ENCODE measurements around the gene GPR176.
A peak's percentile ranks its signal among the peaks of the same experiment; 100 is the strongest.

GPR176 gene

DNA sequence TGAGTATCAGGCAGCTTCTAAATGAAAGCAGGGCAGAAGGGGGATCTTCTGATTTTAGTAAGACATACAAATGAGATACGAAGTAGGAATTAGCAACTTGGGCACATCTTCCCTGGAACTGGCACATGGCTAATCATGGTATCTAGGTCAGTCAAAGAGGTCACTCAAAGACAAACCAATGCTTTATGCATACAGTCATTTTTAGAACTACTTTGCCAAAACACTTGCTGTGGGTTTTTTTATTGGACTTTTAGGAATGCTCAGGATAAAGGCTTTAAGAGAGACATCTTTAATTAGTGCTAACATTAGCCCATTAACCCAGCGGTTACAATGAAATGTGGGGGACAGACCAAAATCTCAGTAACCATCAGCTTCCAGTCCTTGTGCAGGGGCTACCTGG lies 51.7 kb downstream of the GPR176 start:
- no peak overlapping the region for H3K27ac ChIP-seq
- H3K4me3 ChIP-seq: no peak overlapping the region

DNA sequence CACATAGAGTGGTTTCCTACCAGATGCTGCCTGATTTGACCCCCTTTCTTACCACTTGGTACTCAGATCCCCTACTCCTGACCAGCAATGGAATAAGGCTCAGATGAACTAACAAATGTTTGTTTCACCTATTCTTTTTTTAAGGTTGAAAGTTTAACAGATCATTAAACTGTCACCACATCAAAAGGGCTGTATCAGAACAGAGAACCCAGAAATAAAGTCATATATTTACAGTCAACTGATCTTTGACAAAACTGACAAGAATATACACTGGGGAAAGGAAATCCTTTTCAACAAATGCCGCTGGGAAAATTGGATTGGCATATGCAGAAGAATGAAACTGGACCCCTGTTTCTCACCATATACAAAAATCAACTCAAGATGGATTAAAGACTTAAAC lies 56.0 kb downstream of the GPR176 start:
- Histone ChIP-seq H3K27ac (no peak overlapping the region), H3K4me3 (no peak overlapping the region)

DNA sequence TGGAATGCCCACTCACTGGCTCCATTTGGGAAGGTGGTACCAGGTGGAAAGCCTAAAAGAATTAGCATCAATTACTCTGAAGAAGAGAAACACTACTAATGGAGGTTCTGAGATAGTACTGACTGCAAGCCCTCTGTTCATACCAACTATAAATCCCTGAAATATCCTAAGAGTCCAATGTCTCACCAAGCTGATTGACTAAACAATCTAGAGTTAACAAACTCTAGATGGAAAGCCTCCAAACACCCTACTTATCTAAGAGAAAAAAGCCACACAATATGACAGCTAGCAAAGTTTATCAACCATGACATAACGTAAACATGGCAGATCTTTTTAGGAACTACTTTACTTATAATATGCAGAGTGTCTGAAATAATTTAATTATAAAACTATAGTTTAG lies 59.2 kb downstream of the GPR176 start:
- H3K27ac ChIP-seq: no peak overlapping the region
- H3K4me3 ChIP-seq: no peak overlapping the region

DNA sequence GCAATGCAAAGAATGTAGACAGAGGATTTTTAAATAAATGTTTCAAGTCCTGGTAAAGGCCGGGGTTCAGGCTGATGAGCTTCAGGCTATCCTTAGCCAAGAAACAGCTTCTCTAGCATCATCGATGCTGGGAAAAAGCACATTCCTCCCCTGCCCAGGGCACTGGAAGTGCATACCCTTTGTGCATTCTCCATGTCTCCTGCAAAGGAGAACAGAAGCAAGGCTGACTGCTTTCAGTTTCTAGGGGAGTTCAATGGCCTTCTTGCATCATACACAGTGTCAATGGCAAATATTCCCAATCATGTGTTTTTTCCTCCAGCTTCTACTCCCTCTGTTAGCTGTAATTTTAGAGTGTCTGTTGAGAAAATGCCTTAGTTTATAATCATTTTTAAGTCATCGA lies 59.9 kb downstream of the GPR176 start:
- Histone ChIP-seq H3K27ac (no peak overlapping the region), H3K4me3 (no peak overlapping the region)

DNA sequence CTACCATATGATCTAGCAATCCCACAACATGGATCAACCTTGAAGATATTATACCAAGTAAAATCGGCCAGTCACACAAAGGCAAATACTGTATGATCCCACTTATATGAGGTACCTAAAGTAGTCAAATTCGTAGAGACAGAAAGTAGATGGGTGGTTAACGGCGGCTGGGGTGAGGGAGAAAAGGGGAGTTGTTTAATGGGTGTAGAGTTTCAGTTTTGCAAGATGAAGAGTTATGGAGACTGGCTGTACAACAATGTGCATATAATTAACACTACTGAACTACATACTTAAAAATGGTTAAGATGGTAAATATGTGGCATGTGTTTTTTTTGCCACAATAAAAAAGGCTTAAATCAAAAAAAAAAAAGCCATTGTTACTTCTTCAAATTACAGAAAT lies 60.4 kb downstream of the GPR176 start:
- no peak overlapping the region for H3K4me3 ChIP-seq
- H3K27ac ChIP-seq: no peak overlapping the region

DNA sequence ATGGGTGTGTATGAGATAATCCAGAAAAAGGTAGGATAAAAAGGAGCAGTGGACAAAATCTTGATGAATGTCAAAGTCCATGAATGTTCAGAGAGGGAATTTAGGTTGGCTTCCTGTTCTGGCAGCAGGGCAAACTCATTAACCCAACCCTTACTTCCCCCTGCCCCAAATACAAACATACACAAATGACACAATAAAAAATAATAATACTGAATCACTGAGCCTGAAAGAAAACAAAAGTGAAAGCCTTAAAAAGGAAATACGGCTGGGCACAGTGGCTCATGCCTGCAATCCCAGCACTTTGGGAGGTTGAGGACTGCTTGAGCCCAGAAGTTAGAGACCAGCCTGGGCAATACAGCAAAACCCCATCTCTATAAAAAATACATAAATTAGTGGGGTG lies 62.9 kb downstream of the GPR176 start:
- Histone ChIP-seq H3K27ac (no peak overlapping the region), H3K4me3 (no peak overlapping the region)

DNA sequence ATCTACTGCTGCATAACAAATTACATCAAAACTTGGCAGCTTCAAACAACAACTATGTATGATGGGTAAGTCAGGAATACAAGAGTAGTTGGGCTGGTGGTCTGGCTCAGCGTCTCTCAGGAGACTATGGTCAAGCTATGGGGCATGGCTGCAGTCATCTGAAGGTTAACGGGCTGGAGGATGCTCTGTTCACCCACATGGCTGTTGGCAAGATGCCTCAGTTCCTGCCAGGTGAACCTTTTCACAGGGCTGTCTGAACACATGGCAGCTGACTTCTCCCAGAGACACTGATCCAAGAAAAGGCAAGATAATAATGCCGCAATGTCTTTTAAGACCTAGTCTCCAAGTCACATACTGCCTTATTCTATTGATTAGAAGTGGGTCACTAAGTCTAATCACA lies 63.7 kb downstream of the GPR176 start:
- Histone ChIP-seq H3K4me3 (no peak overlapping the region), H3K27ac (no peak overlapping the region)

DNA sequence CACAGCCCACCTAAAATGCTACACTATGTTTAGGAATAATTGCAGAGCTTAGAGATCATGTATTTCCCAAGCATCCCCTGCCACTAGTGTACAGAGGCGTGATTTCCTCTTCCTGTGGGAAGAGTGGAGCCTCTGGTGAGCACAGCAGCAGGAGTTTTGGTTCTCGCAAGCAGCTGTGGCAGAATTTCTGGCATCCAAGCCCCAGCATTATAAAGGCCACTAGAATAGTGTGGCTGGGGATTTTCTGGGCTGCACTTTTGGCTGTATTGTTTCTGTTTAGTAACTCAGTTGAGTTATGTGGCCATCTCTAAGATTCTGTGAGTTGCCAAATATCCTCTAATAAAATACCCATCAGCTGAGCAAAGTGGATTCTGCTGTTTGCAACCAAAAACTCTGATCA lies 64.7 kb downstream of the GPR176 start:
- H3K27ac ChIP-seq: no peak overlapping the region
- H3K4me3 ChIP-seq: no peak overlapping the region

DNA sequence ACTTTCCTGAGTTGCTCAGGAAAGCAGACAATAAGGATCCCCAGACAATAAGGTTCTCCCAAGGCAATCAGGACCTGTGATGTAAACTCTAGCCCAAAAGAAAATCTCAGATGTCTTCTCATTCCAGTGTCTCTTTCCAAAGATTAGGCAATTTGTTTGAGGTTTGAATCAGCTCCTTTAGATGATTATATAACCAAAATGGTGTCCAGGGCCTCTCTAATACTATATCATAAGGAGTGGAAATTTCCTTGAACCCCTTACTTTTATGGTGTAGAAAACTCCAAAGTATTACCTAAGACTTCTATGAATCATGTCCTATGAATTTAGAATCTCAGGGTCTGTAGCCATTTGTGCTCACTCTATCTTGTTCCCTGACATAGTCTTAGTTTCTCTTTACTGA lies 65.9 kb downstream of the GPR176 start:
- H3K4me3 ChIP-seq: no peak overlapping the region
- H3K27ac ChIP-seq: no peak overlapping the region

DNA sequence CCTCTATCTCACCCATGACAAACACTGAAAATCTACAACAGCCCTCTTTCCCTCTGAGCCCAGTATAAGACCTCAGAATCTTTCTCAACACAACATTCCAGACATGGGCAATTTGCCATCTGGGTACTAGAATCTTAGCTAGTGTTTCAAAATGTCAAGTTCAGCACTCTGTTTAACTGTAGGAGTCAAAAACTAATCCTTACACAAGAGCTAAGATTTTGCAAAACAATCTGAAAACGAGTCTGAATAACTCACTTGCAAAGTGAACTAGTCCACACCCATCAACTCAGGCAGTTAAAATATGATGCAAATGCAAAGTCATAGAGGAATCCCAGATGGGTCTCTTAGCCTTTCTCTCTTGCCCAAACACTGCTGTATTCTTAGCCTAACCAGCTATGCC lies 67.8 kb downstream of the GPR176 start:
- peak overlapping the region in 1 of 21 experiments; percentile 9 for H3K27ac ChIP-seq

DNA sequence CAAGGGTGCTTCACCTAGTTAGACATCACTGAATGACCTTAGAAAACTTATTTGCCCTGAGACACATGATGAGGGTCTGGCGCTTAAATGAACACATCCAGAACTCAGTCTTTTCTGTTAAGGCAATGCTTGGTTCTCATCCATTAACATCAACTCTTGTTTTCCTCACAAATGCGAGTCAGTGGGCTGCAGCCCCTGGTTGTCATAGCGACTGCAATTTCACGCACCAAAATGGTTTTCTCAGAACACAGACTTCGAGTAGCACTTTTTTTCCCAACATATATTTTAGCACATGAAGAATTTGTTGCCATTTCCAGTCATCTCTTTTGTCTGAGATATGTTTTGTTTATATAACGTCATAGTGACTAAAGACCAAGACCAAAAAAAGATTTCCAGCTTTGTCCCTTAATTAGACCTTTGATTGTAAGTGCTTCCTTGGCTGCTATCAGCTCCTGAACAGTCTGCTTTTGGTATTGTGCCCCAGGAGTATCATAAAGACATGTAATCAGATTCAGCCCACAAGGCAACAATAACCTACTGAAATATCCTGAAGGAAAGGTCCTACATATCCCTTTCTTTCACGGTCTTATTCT lies 68.5 kb downstream of the GPR176 start:
- no peak overlapping the region for H3K4me3 ChIP-seq
- peak overlapping the region in 2 of 21 experiments; percentile 3 to 10 for H3K27ac ChIP-seq

More for the DNA sequence above, 67.8 kb downstream of the GPR176 start:
- H3K4me3 ChIP-seq: no peak overlapping the region

DNA sequence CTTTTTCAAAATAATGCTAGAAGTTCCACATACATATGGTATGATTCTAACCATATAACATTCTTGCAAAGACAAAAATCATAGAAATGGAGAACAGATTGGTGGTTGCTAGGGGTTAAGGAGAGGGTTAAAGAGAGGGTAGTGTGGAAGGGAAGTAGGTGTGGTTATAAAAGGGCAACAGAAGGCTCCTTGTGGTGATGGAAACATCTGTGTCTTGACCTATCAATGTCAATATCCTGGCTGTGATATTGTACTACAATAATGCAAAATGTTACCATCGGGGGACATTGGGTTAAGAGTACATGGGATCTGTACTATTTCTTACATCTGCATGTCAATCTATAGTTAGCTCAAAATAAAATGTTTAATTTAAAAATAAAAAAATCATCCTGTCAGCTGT lies 69.6 kb downstream of the GPR176 start:
- Histone ChIP-seq H3K4me3 (no peak overlapping the region), H3K27ac (no peak overlapping the region)

DNA sequence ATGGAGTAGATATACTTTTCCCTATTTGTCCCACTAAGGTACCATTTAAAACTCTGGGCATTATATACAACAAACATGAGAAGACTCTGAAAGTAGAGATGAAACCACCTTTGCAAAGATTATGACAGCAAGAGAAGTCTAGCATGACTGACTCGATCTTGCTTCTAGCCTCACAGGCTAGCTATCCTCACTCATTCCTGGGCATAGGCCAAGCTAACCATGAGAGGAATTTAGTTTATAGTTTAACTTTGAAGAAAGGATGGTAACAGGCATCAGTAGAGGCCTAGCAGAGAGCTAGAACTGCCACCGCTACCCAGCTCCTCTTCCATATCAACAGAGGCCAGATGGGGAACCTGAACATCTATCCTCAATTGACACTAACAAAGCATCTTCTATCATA lies 74.0 kb downstream of the GPR176 start:
- Histone ChIP-seq H3K27ac (no peak overlapping the region), H3K4me3 (no peak overlapping the region)

DNA sequence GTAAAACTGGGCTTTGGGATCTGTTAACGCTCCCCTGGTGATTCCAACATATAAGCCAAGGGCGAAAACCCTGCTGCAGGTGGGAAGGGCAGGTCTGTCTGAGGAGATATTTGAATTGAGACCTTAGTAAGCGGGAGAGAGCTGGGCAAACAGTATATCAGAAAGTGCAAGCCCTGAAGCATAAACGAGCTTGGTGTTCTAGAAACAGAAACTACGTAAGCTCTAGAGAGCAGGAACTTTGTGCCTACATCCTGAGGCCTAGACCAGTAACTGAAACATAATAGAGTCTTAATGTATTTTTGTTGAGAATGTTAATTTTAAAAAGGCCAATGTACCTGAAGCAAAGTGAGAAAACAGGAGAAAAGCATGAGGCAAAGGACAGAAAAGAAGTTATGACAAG lies 74.5 kb downstream of the GPR176 start:
- Histone ChIP-seq H3K4me3 (no peak overlapping the region), H3K27ac (no peak overlapping the region)

DNA sequence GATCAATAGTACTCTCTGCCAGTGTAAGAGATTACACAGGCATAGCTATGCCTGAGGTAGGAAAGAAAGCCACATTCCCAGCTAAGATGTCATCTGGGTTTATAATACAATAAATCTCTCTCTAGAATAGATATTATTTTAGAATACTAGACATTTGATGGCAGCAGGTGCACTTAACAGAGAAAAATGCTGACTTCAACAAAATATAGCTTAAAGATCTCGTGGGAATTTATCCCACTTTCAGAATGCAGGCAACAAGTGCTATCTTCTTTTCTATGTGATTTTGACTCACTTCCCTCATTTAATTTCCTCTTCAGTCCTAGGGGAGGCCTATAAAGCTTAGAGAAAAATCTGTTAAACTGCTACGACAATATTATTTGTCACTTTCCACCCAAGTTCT lies 76.5 kb downstream of the GPR176 start:
- Histone ChIP-seq H3K4me3 (no peak overlapping the region), H3K27ac (no peak overlapping the region)

DNA sequence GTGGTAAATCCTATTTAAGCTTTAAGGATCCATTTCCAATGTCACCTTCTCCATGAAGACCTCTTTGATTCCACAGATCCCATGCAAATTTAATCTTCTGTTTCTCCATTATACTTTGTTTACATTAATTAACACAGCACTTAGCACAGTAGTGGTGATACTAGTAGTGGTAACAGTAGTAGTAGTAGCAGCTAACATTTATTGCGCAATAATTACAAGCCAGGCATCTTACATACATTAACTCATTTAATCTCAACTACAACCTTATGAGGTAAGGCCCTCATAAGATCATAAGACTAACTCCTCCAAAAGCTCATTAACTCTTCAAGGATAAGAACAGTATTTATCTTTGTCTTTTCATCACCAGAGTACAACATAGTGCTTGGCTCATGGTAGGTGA lies 82.6 kb downstream of the GPR176 start:
- Histone ChIP-seq H3K4me3 (no peak overlapping the region), H3K27ac (no peak overlapping the region)

DNA sequence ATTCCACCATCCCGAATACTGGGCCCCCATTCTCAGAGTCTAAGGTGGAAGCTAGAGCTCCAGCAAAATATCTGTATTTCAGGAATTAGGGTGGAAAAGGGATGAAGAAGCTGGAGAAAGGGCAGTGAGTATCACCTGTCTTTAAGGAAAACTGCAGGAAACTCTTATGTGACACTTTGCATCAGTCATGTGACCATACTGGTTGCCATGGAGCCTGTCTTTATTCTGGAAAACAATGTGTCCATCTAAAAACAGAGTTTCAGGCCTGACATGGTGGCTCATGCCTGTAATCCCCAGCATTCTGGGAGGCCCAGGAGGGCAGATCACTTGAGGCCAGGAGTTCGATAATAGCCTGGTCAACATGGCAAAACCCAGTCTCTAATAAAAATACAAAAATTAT lies 84.5 kb downstream of the GPR176 start:
- Histone ChIP-seq H3K4me3 (no peak overlapping the region), H3K27ac (no peak overlapping the region)

DNA sequence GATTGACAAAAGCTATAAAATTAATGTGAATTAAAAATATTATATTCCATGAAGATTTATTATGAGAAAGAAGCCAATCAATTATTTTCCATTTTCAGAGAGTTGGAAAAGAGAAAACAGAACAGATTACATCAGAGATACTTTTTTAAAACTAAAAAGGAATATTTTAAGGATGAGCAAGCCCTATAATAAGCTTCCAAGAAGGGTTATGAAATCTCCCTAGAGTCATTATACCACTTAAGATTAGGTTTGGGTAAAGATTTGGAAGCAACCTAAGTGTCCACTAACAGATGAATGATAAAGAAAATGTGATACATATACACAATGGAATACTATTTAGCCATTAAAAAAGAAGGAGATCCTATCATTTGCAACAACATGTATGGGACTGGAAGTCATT lies 85.8 kb downstream of the GPR176 start:
- Histone ChIP-seq H3K27ac (peak overlapping the region in 3 of 21 experiments; percentile 22 to 69 (median 52)), H3K4me3 (no peak overlapping the region)

DNA sequence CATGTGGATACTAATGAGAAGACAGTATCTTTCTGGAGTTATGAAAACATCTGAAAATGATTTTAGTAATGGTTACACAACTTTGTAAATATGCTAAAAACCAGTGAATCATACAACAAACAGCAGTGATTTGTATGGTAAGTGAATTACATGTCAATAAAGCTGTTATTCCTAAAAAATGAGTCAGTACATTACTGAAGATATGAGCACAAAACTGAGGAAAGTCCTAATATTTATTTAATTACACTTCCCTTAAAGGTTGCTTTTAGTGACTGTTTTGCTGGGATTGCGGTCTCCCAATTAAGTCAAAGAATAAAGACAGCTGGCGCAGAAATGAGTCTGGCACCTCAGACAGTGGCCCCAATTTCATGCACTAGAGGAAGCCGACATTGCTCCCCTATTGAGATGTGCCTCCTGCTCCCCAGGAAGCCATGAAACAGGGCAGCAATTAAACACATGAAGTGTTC lies 86.5 kb downstream of the GPR176 start:
- peak overlapping the region in 4 of 21 experiments; percentile 22 to 69 (median 38) for H3K27ac ChIP-seq
- H3K4me3 ChIP-seq: no peak overlapping the region

DNA sequence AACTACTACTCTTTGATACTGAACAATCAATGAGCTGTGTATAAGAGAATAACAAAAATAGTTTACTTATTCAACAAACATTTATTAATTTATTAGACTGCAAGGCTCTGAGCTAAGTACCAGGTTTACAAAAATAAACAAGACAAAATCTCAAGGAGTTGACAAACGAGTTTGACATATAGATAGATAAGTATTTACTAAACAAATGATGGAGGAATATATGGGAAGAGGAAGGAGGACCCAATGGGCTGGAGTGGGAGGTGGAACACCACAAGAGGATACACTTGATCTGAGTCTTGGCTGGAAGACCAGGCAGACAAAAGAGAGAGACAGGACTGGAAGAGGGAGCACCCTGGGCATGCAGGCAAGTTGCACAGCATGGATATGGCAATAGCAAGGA lies 89.9 kb downstream of the GPR176 start:
- Histone ChIP-seq H3K27ac (peak overlapping the region in 1 of 21 experiments; percentile 21), H3K4me3 (no peak overlapping the region)

DNA sequence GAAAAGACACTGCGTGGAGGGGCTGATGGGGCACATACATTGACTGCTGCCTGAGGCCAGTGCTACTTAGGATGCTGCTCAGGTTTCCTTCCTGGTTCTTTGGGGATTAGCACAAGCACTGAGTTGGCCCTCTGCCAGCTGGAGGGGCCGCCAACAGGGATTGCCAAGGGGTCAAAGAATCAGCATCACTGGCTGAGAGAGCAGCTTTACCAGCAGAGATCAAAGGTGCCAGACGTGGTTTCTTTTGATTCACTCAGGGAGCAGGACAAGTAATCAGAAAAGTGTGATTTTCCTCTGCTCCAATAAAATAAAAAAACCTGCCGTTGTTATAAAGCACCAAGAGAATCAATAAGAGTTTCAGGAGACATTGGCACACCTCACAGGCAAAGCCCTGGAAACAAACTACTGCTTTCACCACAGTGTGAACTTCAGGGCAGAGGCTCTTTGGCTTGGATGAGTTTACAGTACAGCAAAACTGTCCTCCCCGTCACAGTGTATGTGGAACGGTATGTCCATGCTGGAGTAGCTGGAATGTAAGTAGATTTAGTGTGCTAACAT lies 91.6 kb downstream of the GPR176 start:
- Histone ChIP-seq H3K4me3 (no peak overlapping the region), H3K27ac (no peak overlapping the region)

DNA sequence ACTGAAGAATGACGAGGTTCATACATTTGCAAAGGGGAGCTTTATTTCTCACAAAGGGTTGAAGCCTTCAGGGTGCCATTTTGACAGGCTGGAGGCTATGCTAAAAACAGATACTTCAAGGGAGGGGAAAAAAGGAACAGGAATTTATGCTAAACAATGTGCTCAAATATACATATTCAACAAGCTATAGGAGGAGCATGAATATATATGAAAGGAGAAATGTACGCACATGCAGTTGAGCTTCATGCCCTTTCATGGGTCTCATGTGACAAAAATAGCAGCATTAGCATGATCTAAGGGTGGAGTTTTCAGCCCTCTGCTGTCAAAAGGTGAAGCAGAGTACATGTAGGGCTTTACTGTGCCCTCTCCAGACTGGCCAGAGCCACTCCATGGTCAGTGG lies 93.1 kb downstream of the GPR176 start:
- Histone ChIP-seq H3K4me3 (no peak overlapping the region), H3K27ac (no peak overlapping the region)
